ENCODE measurements around the gene NCKAP5.

The NCKAP5 gene

GRCh38 chr2:132904142-132904842 is 664.0 kb downstream of the NCKAP5 start:
- no peak overlapping the region for H2AK5ac ChIP-seq (ENCODE audit: low read length)
- H3K36me3 ChIP-seq (ENCODE audit: control insufficient read depth in 1 of 2, insufficient read depth in 2 of 2, low read length in 2 of 2): no peaks in the 10 kb centered on the region
- H3K9me3 ChIP-seq (ENCODE audit: insufficient read depth, low read depth, low read length): no peaks in the 10 kb centered on the region
- H4K91ac ChIP-seq (ENCODE audit: low read depth, low read length): no peak overlapping the region
- H3K27me3 ChIP-seq (ENCODE audit: insufficient read depth, low read length): no peaks in the 10 kb centered on the region
- no peaks in the 10 kb centered on the region for H3K4me1 ChIP-seq (ENCODE audit: control insufficient read depth in 1 of 2, insufficient read depth in 2 of 2, low read length in 2 of 2)
- H3K9ac ChIP-seq (ENCODE audit: low read length): no peak overlapping the region
- H4K12ac ChIP-seq (ENCODE audit: low read depth, low read length): no peak overlapping the region
- H3K23ac ChIP-seq (ENCODE audit: low read length): no peak overlapping the region
- no peaks in the 10 kb centered on the region for H3K79me2 ChIP-seq (ENCODE audit: control insufficient read depth, insufficient read depth, low read length, poor library complexity)
- H3K79me1 ChIP-seq (ENCODE audit: low read length): no peaks in the 10 kb centered on the region
- no peak overlapping the region for H3K18ac ChIP-seq (ENCODE audit: low read length)
- no peak overlapping the region for H3K4ac ChIP-seq (ENCODE audit: low read depth, low read length)
- H3K4me3 ChIP-seq (ENCODE audit: low read depth, low read length): no peak overlapping the region
- no CpG with 5 or more reads among the region's 7 CpGs for WGBS (ENCODE audit: extremely low coverage, insufficient coverage, insufficient read length)
- H2AFZ ChIP-seq (ENCODE audit: insufficient read depth, low read length, poor library complexity): no peak overlapping the region
- no peak overlapping the region for H2BK120ac ChIP-seq (ENCODE audit: insufficient read depth, low read length, poor library complexity)
- H2BK5ac ChIP-seq (ENCODE audit: low read depth, low read length, poor library complexity): no peak overlapping the region
- H3K27ac ChIP-seq (ENCODE audit: low read depth, low read length): no peak overlapping the region
- H2BK12ac ChIP-seq (ENCODE audit: low read length): no peak overlapping the region
- no peak overlapping the region for H4K8ac ChIP-seq (ENCODE audit: low read depth, low read length)
- H3K14ac ChIP-seq (ENCODE audit: low read length): no peak overlapping the region
- H3K4me2 ChIP-seq (ENCODE audit: low read length): no peak overlapping the region
- DNase-seq: no peak

GRCh38 chr2:132902626-132903025 is 665.6 kb downstream of the NCKAP5 start:
- Histone ChIP-seq H3K36me3 (ENCODE audit: control insufficient read depth in 1 of 2, insufficient read depth in 2 of 2, low read length in 2 of 2) (no peaks in the 10 kb centered on the region), H4K91ac (ENCODE audit: low read depth, low read length) (no peak overlapping the region), H3K79me2 (ENCODE audit: control insufficient read depth, insufficient read depth, low read length, poor library complexity) (no peaks in the 10 kb centered on the region), H3K27ac (ENCODE audit: low read depth, low read length) (no peak overlapping the region), H4K12ac (ENCODE audit: low read depth, low read length) (no peak overlapping the region), H3K79me1 (ENCODE audit: low read length) (no peaks in the 10 kb centered on the region), H3K4me2 (ENCODE audit: low read length) (no peak overlapping the region), H2AK5ac (ENCODE audit: low read length) (no peak overlapping the region), H3K14ac (ENCODE audit: low read length) (no peak overlapping the region), H3K4ac (ENCODE audit: low read depth, low read length) (no peak overlapping the region), H3K18ac (ENCODE audit: low read length) (no peak overlapping the region), H2BK5ac (ENCODE audit: low read depth, low read length, poor library complexity) (no peak overlapping the region), H3K9me3 (ENCODE audit: insufficient read depth, low read depth, low read length) (no peaks in the 10 kb centered on the region), H3K23ac (ENCODE audit: low read length) (no peak overlapping the region), H3K4me1 (ENCODE audit: control insufficient read depth in 1 of 2, insufficient read depth in 2 of 2, low read length in 2 of 2) (no peaks in the 10 kb centered on the region), H4K8ac (ENCODE audit: low read depth, low read length) (no peak overlapping the region), H3K27me3 (ENCODE audit: insufficient read depth, low read length) (no peaks in the 10 kb centered on the region), H3K4me3 (ENCODE audit: low read depth, low read length) (no peak overlapping the region), H3K9ac (ENCODE audit: low read length) (no peak overlapping the region), H2AFZ (ENCODE audit: insufficient read depth, low read length, poor library complexity) (no peak overlapping the region), H2BK12ac (ENCODE audit: low read length) (no peak overlapping the region), H2BK120ac (ENCODE audit: insufficient read depth, low read length, poor library complexity) (no peak overlapping the region)
- no CpG with 5 or more reads among the region's 4 CpGs for WGBS (ENCODE audit: extremely low coverage, insufficient coverage, insufficient read length)
- no peak for DNase-seq

DNA sequence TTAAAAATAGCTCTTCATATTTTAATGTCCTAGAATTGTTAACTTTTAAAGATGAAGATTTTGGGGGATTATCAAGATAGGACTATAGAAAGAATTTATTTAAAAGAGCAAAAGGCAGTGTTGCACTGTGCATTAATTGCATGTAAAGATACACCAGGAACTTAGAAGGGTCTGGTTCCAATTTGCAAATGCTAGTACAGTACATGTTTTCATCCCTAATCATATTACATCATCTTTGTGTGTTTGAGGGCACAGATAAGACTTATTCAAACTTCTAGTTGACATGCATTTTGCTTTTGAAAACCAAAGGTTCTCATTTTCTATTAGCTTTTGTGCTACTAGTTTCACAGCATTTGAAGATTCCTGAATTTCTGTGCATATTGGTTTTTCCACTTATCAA is 666.6 kb downstream of the NCKAP5 start:
- Histone ChIP-seq H4K91ac (ENCODE audit: low read depth, low read length) (no peak overlapping the region), H3K4me3 (ENCODE audit: low read depth, low read length) (no peak overlapping the region), H4K8ac (ENCODE audit: low read depth, low read length) (no peak overlapping the region), H3K27me3 (ENCODE audit: insufficient read depth, low read length) (no peaks in the 10 kb centered on the region), H3K4me2 (ENCODE audit: low read length) (no peak overlapping the region), H3K9ac (ENCODE audit: low read length) (no peak overlapping the region), H3K23ac (ENCODE audit: low read length) (no peak overlapping the region), H3K4me1 (ENCODE audit: control insufficient read depth in 1 of 2, insufficient read depth in 2 of 2, low read length in 2 of 2) (no peaks in the 10 kb centered on the region), H3K4ac (ENCODE audit: low read depth, low read length) (no peak overlapping the region), H2AK5ac (ENCODE audit: low read length) (no peak overlapping the region), H2BK12ac (ENCODE audit: low read length) (no peak overlapping the region), H3K14ac (ENCODE audit: low read length) (no peak overlapping the region), H3K79me2 (ENCODE audit: control insufficient read depth, insufficient read depth, low read length, poor library complexity) (no peaks in the 10 kb centered on the region), H4K12ac (ENCODE audit: low read depth, low read length) (no peak overlapping the region), H3K27ac (ENCODE audit: low read depth, low read length) (no peak overlapping the region), H3K36me3 (ENCODE audit: control insufficient read depth in 1 of 2, insufficient read depth in 2 of 2, low read length in 2 of 2) (no peaks in the 10 kb centered on the region), H3K18ac (ENCODE audit: low read length) (no peak overlapping the region), H2BK120ac (ENCODE audit: insufficient read depth, low read length, poor library complexity) (no peak overlapping the region), H3K79me1 (ENCODE audit: low read length) (no peaks in the 10 kb centered on the region), H2AFZ (ENCODE audit: insufficient read depth, low read length, poor library complexity) (no peak overlapping the region), H2BK5ac (ENCODE audit: low read depth, low read length, poor library complexity) (no peak overlapping the region), H3K9me3 (ENCODE audit: insufficient read depth, low read depth, low read length) (no peaks in the 10 kb centered on the region)
- no peak for DNase-seq

GRCh38 chr2:132897111-132897510 is 671.2 kb downstream of the NCKAP5 start:
- no CpG with 5 or more reads among the region's 2 CpGs for WGBS (ENCODE audit: extremely low coverage, insufficient coverage, insufficient read length)
- Histone ChIP-seq H4K12ac (ENCODE audit: low read depth, low read length) (no peak overlapping the region), H3K79me1 (ENCODE audit: low read length) (no peaks in the 10 kb centered on the region), H2AK5ac (ENCODE audit: low read length) (no peak overlapping the region), H3K14ac (ENCODE audit: low read length) (no peak overlapping the region), H4K8ac (ENCODE audit: low read depth, low read length) (no peak overlapping the region), H2AFZ (ENCODE audit: insufficient read depth, low read length, poor library complexity) (no peak overlapping the region), H3K4me1 (ENCODE audit: control insufficient read depth in 1 of 2, insufficient read depth in 2 of 2, low read length in 2 of 2) (no peaks in the 10 kb centered on the region), H3K36me3 (ENCODE audit: control insufficient read depth in 1 of 2, insufficient read depth in 2 of 2, low read length in 2 of 2) (no peaks in the 10 kb centered on the region), H3K4me3 (ENCODE audit: low read depth, low read length) (no peak overlapping the region), H3K9me3 (ENCODE audit: insufficient read depth, low read depth, low read length) (no peaks in the 10 kb centered on the region), H2BK12ac (ENCODE audit: low read length) (no peak overlapping the region), H3K79me2 (ENCODE audit: control insufficient read depth, insufficient read depth, low read length, poor library complexity) (no peaks in the 10 kb centered on the region), H3K23ac (ENCODE audit: low read length) (no peak overlapping the region), H3K4ac (ENCODE audit: low read depth, low read length) (no peak overlapping the region), H4K91ac (ENCODE audit: low read depth, low read length) (no peak overlapping the region), H3K18ac (ENCODE audit: low read length) (no peak overlapping the region), H3K9ac (ENCODE audit: low read length) (no peak overlapping the region), H3K27ac (ENCODE audit: low read depth, low read length) (no peak overlapping the region), H2BK5ac (ENCODE audit: low read depth, low read length, poor library complexity) (no peak overlapping the region), H2BK120ac (ENCODE audit: insufficient read depth, low read length, poor library complexity) (no peak overlapping the region), H3K27me3 (ENCODE audit: insufficient read depth, low read length) (no peaks in the 10 kb centered on the region), H3K4me2 (ENCODE audit: low read length) (no peak overlapping the region)
- no peak for DNase-seq
